Middle frontal gyrus (tissue), 1 donor: Measurements from ENCODE around the gene ALG1L2.
"Not testable (repeated sequence)": the region's sequence is repeated elsewhere in the genome, so short reads cannot be mapped to it uniquely, and the experiment has no call there.

Experiments
- DNase-seq: peaks from one replicate; pipeline ENCODE4 v3.0.0-alpha.2; 2015; ENCODE audit warnings: low spot score; ENCODE audit errors: extremely low spot score

Gene ALG1L2

GRCh38 chr3:130081351-130081881 lies at the start of gene ALG1L2:
ALG1L2 (plus strand) TSS chr3:130081831; CDS start chr3:130082017, 186 bp downstream.
- DNase-seq = no peak

- DNase-seq = not testable (repeated sequence)
Measured at GRCh38 chr3:130037126-130037815, 44.4 kb upstream of the ALG1L2 start.

- DNase-seq = not testable (repeated sequence)
Measured at GRCh38 chr3:130042736-130043135, 38.9 kb upstream of the ALG1L2 start.

- not testable (repeated sequence) for DNase-seq
Measured at GRCh38 chr3:130043658-130044057, 38.0 kb upstream of the ALG1L2 start.

- DNase-seq = no peak
Measured at GRCh38 chr3:130044370-130044769, 37.3 kb upstream of the ALG1L2 start.

- no peak for DNase-seq
Measured at GRCh38 chr3:130048726-130049125, 32.9 kb upstream of the ALG1L2 start.

- DNase-seq = not testable (repeated sequence)
Measured at GRCh38 chr3:130052366-130052765, 29.3 kb upstream of the ALG1L2 start.

GRCh38 chr3:130052965-130053364 lies 28.7 kb upstream of the ALG1L2 start:
- DNase-seq = not testable (repeated sequence)

- DNase-seq = not testable (repeated sequence)
Measured at GRCh38 chr3:130057536-130058266, 23.9 kb upstream of the ALG1L2 start.

GRCh38 chr3:130058267-130058657 lies 23.4 kb upstream of the ALG1L2 start:
- DNase-seq = not testable (repeated sequence)

GRCh38 chr3:130058716-130059115 lies 22.9 kb upstream of the ALG1L2 start:
- DNase-seq = not testable (repeated sequence)

- not testable (repeated sequence) for DNase-seq
Measured at GRCh38 chr3:130059162-130059561, 22.5 kb upstream of the ALG1L2 start.

- no peak for DNase-seq
Measured at GRCh38 chr3:130073582-130073981, 8.0 kb upstream of the ALG1L2 start.

- DNase-seq = no peak
Measured at GRCh38 chr3:130077636-130078035, 4.0 kb upstream of the ALG1L2 start.

GRCh38 chr3:130083363-130084090 lies 1.9 kb downstream of the ALG1L2 start:
- not testable (repeated sequence) for DNase-seq

- DNase-seq = no peak
Measured at GRCh38 chr3:130084436-130084980, 2.9 kb downstream of the ALG1L2 start.

GRCh38 chr3:130085881-130086280 lies 4.2 kb downstream of the ALG1L2 start:
- DNase-seq = no peak

- not testable (repeated sequence) for DNase-seq
Measured at GRCh38 chr3:130086628-130087027, 5.0 kb downstream of the ALG1L2 start.

GRCh38 chr3:130088061-130088460 lies 6.4 kb downstream of the ALG1L2 start:
- DNase-seq = no peak

GRCh38 chr3:130090681-130091080 lies 9.1 kb downstream of the ALG1L2 start:
- DNase-seq = not testable (repeated sequence)

GRCh38 chr3:130091958-130092357 lies 10.3 kb downstream of the ALG1L2 start:
- no peak for DNase-seq
